Endothelial cell of umbilical vein (primary cell): ENCODE results near the gene RGS7.

Experiments used
- EZH2 ChIP-seq: IDR thresholded peaks from 2 replicates; pipeline ENCODE4 v1.6.1; 2012; ENCODE audit warnings: borderline replicate concordance, low read depth, mild to moderate bottlenecking, moderate library complexity, low read length, inconsistent platforms; ENCODE audit not compliant: severe bottlenecking
- MYC ChIP-seq: IDR thresholded peaks from one replicate; pipeline ENCODE4 v1.6.1; 2011; ENCODE audit warnings: mild to moderate bottlenecking, low read depth, low read length
- POLR2A ChIP-seq: IDR thresholded peaks from 2 replicates; pipeline ENCODE4 v1.6.1; 2012; ENCODE audit warnings: low read depth, mild to moderate bottlenecking, control low read depth, low read length
- POLR2AphosphoS5 ChIP-seq: IDR thresholded peaks from 2 replicates; pipeline ENCODE4 v1.6.1; 2012; ENCODE audit warnings: low read depth, mild to moderate bottlenecking, control low read depth, low read length, moderate library complexity; ENCODE audit not compliant: insufficient read depth
- TF ChIP-seq, protein P1 (sequence below), 2 donors: IDR thresholded peaks; 1 replicate in 1 of 2; 2 replicates in 1 of 2; pipeline ENCODE4 v1.5.1; 2011; ENCODE audit warnings: low read length in 2 of 2, mild to moderate bottlenecking in 2 of 2, moderate library complexity in 2 of 2, control low read depth in 1 of 2, inconsistent platforms in 1 of 2, low read depth in 1 of 2; ENCODE audit not compliant: insufficient read depth in 1 of 2; ENCODE audit errors: extremely low read depth in 1 of 2
- TF ChIP-seq, protein P2 (sequence below): IDR thresholded peaks from 2 replicates; pipeline ENCODE4 v1.6.1; 2011; ENCODE audit not compliant: insufficient read depth, insufficient read length

DNA sequence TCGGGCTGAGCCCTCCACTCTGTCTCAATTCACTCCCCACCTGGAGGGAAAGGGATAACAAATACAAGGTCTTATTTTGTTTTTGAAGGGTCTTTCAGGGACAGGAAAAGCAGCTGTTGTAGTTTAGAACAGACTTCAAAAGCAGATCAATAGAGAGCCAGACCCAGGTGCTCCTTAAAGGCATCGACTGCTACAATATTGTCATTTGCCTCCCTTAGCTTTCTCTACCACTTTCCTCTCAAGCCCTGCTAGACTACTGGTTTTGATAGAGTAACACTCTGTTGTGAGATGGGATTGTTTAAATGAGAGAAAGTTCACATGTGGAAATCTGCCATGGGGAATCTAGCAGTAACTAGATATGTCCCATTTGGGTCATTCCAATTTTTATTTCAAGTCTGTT lies 24.0 kb downstream of the RGS7 start:
- no peak for TF ChIP-seq POLR2AphosphoS5
- TF ChIP-seq, protein P1, sequence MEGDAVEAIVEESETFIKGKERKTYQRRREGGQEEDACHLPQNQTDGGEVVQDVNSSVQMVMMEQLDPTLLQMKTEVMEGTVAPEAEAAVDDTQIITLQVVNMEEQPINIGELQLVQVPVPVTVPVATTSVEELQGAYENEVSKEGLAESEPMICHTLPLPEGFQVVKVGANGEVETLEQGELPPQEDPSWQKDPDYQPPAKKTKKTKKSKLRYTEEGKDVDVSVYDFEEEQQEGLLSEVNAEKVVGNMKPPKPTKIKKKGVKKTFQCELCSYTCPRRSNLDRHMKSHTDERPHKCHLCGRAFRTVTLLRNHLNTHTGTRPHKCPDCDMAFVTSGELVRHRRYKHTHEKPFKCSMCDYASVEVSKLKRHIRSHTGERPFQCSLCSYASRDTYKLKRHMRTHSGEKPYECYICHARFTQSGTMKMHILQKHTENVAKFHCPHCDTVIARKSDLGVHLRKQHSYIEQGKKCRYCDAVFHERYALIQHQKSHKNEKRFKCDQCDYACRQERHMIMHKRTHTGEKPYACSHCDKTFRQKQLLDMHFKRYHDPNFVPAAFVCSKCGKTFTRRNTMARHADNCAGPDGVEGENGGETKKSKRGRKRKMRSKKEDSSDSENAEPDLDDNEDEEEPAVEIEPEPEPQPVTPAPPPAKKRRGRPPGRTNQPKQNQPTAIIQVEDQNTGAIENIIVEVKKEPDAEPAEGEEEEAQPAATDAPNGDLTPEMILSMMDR (IDR thresholded peaks at IDR 0.05; ENCODE audit: extremely low read depth in 1 of 2, insufficient read depth in 1 of 2, low read depth in 1 of 2, low read length in 2 of 2), result no peak
- no peak for TF ChIP-seq EZH2
- TF ChIP-seq, protein P2, sequence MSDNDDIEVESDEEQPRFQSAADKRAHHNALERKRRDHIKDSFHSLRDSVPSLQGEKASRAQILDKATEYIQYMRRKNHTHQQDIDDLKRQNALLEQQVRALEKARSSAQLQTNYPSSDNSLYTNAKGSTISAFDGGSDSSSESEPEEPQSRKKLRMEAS, result no peak
- TF ChIP-seq POLR2A, result no peak
- TF ChIP-seq MYC, result no peak
